ENCODE measurements around the gene BYSL. TPM values are rescaled to one million over a fixed set of nuclear protein-coding genes. Genes with fewer than 3 reads are reported as not detected.

BYSL gene
- polyA plus RNA-seq, 2 of the 4 experiments (the other 2 are of a cell fraction) = 28.8 to 61.8 TPM

DNA sequence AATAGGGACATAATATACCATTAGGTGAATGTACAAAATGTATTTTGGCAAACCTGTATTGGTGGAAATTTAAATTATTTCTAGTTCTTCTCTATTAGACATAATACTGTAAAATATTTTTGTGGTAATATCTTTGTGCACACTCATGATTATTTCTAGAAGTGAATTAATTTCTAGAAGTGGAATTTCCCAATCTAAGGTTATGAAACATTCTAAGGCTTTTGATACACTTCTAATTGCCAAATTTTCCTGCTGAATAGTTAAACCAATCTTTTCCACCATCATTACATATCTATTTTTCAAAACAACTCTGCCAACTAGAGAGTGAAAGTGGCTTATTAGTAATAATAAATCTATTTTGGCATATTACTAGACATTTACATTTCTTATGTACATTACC is 22.2 kb downstream of the BYSL start:
- Histone ChIP-seq H3K4me1 (peaks cover 35% of the 10 kb centered on the region), H3K9me3 (no peaks in the 10 kb centered on the region), H3K4me2 (no peak overlapping the region), H3K27ac (no peak overlapping the region; a peak in 1 of 6 replicates), H3K4me3 (no peak overlapping the region)
- TF ChIP-seq CHD4 (IDR thresholded peaks at IDR 0.05; ENCODE audit: borderline replicate concordance) (no peak), NPAS2 (CRISPR knock-in tag; IDR thresholded peaks at IDR 0.05; ENCODE audit: borderline replicate concordance) (no peak), CHD2 (IDR thresholded peaks at IDR 0.05; ENCODE audit: low read length, partially characterized antibody) (no peak), RNF2 (IDR thresholded peaks at IDR 0.05; ENCODE audit: borderline replicate concordance, low read depth) (no peak), ZNF302 (CRISPR knock-in tag; IDR thresholded peaks at IDR 0.05) (no peak), MAZ (IDR thresholded peaks at IDR 0.05; ENCODE audit: borderline replicate concordance, low read depth, low read length) (no peak), FOSB (CRISPR knock-in tag; IDR thresholded peaks at IDR 0.05) (no peak), HDAC2 (IDR thresholded peaks at IDR 0.05) (no peak), RFX5 (IDR thresholded peaks at IDR 0.05) (no peak), NR3C1 (IDR thresholded peaks at IDR 0.05) (no peak), RARB (CRISPR knock-in tag; IDR thresholded peaks at IDR 0.05) (no peak)
- TF ChIP-seq, protein P1, sequence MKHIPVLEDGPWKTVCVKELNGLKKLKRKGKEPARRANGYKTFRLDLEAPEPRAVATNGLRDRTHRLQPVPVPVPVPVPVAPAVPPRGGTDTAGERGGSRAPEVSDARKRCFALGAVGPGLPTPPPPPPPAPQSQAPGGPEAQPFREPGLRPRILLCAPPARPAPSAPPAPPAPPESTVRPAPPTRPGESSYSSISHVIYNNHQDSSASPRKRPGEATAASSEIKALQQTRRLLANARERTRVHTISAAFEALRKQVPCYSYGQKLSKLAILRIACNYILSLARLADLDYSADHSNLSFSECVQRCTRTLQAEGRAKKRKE (CRISPR knock-in tag; IDR thresholded peaks at IDR 0.05; ENCODE audit: low read depth) = no peak
- TF ChIP-seq, protein P2, sequence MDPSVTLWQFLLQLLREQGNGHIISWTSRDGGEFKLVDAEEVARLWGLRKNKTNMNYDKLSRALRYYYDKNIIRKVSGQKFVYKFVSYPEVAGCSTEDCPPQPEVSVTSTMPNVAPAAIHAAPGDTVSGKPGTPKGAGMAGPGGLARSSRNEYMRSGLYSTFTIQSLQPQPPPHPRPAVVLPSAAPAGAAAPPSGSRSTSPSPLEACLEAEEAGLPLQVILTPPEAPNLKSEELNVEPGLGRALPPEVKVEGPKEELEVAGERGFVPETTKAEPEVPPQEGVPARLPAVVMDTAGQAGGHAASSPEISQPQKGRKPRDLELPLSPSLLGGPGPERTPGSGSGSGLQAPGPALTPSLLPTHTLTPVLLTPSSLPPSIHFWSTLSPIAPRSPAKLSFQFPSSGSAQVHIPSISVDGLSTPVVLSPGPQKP (IDR thresholded peaks at IDR 0.05; ENCODE audit: low read depth, low read length) = no peak
- TF ChIP-seq, protein P3, sequence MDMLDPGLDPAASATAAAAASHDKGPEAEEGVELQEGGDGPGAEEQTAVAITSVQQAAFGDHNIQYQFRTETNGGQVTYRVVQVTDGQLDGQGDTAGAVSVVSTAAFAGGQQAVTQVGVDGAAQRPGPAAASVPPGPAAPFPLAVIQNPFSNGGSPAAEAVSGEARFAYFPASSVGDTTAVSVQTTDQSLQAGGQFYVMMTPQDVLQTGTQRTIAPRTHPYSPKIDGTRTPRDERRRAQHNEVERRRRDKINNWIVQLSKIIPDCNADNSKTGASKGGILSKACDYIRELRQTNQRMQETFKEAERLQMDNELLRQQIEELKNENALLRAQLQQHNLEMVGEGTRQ (IDR thresholded peaks at IDR 0.05) = no peak
- TF ChIP-seq, protein P4, sequence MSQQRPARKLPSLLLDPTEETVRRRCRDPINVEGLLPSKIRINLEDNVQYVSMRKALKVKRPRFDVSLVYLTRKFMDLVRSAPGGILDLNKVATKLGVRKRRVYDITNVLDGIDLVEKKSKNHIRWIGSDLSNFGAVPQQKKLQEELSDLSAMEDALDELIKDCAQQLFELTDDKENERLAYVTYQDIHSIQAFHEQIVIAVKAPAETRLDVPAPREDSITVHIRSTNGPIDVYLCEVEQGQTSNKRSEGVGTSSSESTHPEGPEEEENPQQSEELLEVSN (IDR thresholded peaks at IDR 0.05; ENCODE audit: borderline replicate concordance, low read depth) = no peak
- FAIRE-seq (no peak), ATAC-seq (no peak), DNase-seq (ENCODE audit: low read depth in 1 of 2, low spot score in 1 of 2) (no peak)
- POLR2A ChIA-PET = no interaction called here
- CTCF ChIA-PET = interaction anchor here (0.6 to 18.6 kb wide), 4 partner anchors 8 to 102 kb away, joined by 3 to 191 read pairs (median 96); partner anchors contain the start of genes BYSL, MED20 and TAF8

DNA sequence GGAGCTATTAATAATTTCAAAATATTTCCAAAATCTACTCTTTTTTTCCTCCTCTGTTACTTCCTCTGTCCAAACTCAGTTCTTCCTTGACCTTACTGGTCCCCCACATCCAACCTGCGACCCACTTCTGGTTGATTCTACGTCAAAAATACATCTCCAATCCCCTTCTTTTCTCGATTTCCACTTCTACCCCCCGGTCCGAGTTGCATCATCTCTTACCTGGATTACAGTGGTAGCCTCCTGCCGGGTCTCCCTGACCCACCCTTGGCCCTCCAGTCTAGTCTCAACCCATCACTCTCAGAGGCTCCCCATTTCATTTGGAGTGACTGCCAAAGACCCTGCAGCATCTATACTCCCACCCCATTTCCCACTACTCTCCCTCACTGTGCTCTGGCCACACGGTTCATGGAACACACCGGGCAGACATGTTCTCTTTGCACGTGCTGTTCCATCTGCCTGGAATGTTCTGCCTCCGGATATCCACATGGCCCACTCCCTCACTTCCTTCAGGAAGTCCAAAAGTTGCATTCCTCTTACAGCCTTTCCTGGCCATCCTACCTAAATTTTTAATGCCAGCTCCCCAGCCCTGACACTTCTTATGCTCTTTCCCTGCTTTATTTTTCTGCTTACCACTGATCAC is 26.4 kb downstream of the BYSL start:
- Histone ChIP-seq H3K27ac (peak overlapping the region in 1 of 2 experiments; percentile 23; a peak in 1 of 6 replicates), H3K4me1 (peaks cover 14% of the 10 kb centered on the region), H3K4me3 (no peak overlapping the region), H3K4me2 (no peak overlapping the region), H3K9me3 (no peaks in the 10 kb centered on the region)
- POLR2A ChIA-PET = no interaction called here
- CTCF ChIA-PET = interaction anchor here (0.6 to 1.8 kb wide), 3 partner anchors 8 to 99 kb away, joined by 3 to 4 read pairs (median 3); partner anchors contain the start of gene MED20
- DNase-seq (ENCODE audit: low read depth in 1 of 2, low spot score in 1 of 2) (no peak), ATAC-seq (no peak), FAIRE-seq (no peak)
- 87% methylated on average over 10 of the region's 10 CpGs for WGBS (ENCODE audit: missing lambda C conversion rate)
- TF ChIP-seq MYC (IDR thresholded peaks at IDR 0.05; ENCODE audit: borderline replicate concordance, low read length) (no peak), HDAC2 (IDR thresholded peaks at IDR 0.05) (no peak), TP53 (CRISPR knock-in tag; IDR thresholded peaks at IDR 0.05) (no peak), NPAS2 (CRISPR knock-in tag; IDR thresholded peaks at IDR 0.05; ENCODE audit: borderline replicate concordance) (no peak), GATA3 (IDR thresholded peaks at IDR 0.05; ENCODE audit: borderline replicate concordance) (no peak), EHMT2 (IDR thresholded peaks at IDR 0.05; ENCODE audit: low read depth) (no peak), HOXB5 (CRISPR knock-in tag; IDR thresholded peaks at IDR 0.05) (no peak), ZSCAN20 (CRISPR knock-in tag; IDR thresholded peaks at IDR 0.05) (no peak), JUN (IDR thresholded peaks at IDR 0.05) (no peak), FOSL2 (IDR thresholded peaks at IDR 0.05) (no peak), FOSL2 (CRISPR knock-in tag; IDR thresholded peaks at IDR 0.05) (no peak)
- TF ChIP-seq, protein P5, sequence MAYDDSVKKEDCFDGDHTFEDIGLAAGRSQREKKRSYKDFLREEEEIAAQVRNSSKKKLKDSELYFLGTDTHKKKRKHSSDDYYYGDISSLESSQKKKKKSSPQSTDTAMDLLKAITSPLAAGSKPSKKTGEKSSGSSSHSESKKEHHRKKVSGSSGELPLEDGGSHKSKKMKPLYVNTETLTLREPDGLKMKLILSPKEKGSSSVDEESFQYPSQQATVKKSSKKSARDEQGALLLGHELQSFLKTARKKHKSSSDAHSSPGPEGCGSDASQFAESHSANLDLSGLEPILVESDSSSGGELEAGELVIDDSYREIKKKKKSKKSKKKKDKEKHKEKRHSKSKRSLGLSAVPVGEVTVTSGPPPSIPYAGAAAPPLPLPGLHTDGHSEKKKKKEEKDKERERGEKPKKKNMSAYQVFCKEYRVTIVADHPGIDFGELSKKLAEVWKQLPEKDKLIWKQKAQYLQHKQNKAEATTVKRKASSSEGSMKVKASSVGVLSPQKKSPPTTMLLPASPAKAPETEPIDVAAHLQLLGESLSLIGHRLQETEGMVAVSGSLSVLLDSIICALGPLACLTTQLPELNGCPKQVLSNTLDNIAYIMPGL (CRISPR knock-in tag; IDR thresholded peaks at IDR 0.05; ENCODE audit: borderline replicate concordance) = no peak
- TF ChIP-seq, protein P4 (IDR thresholded peaks at IDR 0.05; ENCODE audit: borderline replicate concordance, low read depth) = no peak
